CD14-positive monocyte (primary cell): ENCODE measurements around the gene CNOT8. TPM values are rescaled to one million over a fixed set of nuclear protein-coding genes. Genes with fewer than 3 reads are reported as not detected.

ENCODE experiments used
- DNase-seq, 3 donors: peaks; one replicate each; pipeline ENCODE4 v3.0.0-alpha.2; 2011 to 2022
- H2AFZ ChIP-seq: 2 replicates; pipeline ENCODE4 v1.6.0; 2012; ENCODE audit warnings: mild to moderate bottlenecking, low read depth, low read length, inconsistent platforms; ENCODE audit not compliant: insufficient read depth, poor library complexity, severe bottlenecking
- H3K27ac ChIP-seq, 2 donors: 1 replicate in 1 of 2; 2 replicates in 1 of 2; pipeline ENCODE4 v1.5.1; 2012 to 2013; ENCODE audit warnings: low read length in 2 of 2, control low read depth in 1 of 2, inconsistent platforms in 1 of 2, low read depth in 1 of 2, mild to moderate bottlenecking in 1 of 2
- H3K27me3 ChIP-seq, 2 donors: one replicate each; pipeline versions ENCODE4 v1.6.0 to v1.6.1; 2011 to 2013; ENCODE audit warnings: low read length in 2 of 2; ENCODE audit not compliant: control insufficient read depth in 2 of 2, insufficient read depth in 2 of 2
- H3K36me3 ChIP-seq, 2 donors: replicated peaks in 1 of 2; 1 replicate in 1 of 2; 2 replicates in 1 of 2; pipeline versions ENCODE4 v1.5.1 to v1.6.1; 2012 to 2013; ENCODE audit warnings: low read length in 2 of 2, control low read depth in 1 of 2, inconsistent platforms in 1 of 2, mild to moderate bottlenecking in 1 of 2; ENCODE audit not compliant: insufficient read depth in 2 of 2, control insufficient read depth in 1 of 2
- H3K4me1 ChIP-seq, 2 donors: 1 replicate in 1 of 2; 2 replicates in 1 of 2; pipeline versions ENCODE4 v1.5.1 to v1.6.1; 2012 to 2013; ENCODE audit warnings: low read length in 2 of 2, control low read depth in 1 of 2, inconsistent platforms in 1 of 2, mild to moderate bottlenecking in 1 of 2, moderate library complexity in 1 of 2; ENCODE audit not compliant: insufficient read depth in 2 of 2, control insufficient read depth in 1 of 2
- H3K4me2 ChIP-seq: replicated peaks from 2 replicates; pipeline ENCODE3; 2012; ENCODE audit warnings: low read length, moderate library complexity, mild to moderate bottlenecking; ENCODE audit not compliant: poor library complexity, severe bottlenecking; ENCODE audit errors: extremely low read depth
- H3K4me3 ChIP-seq, 3 experiments: fragments of 200-600 bp in 1 of 3; sonication (generic) in 1 of 3; replicated peaks in 1 of 3; 1 replicate in 2 of 3; 2 replicates in 1 of 3; pipeline ENCODE4 v1.5.1; 2011 to 2013; ENCODE audit warnings: low read length in 3 of 3, mild to moderate bottlenecking in 3 of 3, control low read depth in 2 of 3, low read depth in 2 of 3, inconsistent platforms in 1 of 3, moderate library complexity in 1 of 3
- H3K79me2 ChIP-seq: 2 replicates; pipeline ENCODE4 v1.6.0; 2012; ENCODE audit warnings: mild to moderate bottlenecking, control low read depth, inconsistent platforms, low read length, moderate library complexity; ENCODE audit not compliant: insufficient read depth
- H3K9ac ChIP-seq: 2 replicates; pipeline ENCODE4 v1.6.0; 2017; ENCODE audit warnings: low read length, mild to moderate bottlenecking; ENCODE audit not compliant: insufficient read depth, poor library complexity, severe bottlenecking
- H3K9me3 ChIP-seq, 2 donors: replicated peaks in 1 of 2; 1 replicate in 1 of 2; 2 replicates in 1 of 2; pipeline versions ENCODE4 v1.5.1 to v1.6.1; 2012 to 2013; ENCODE audit warnings: low read length in 2 of 2, control low read depth in 1 of 2; ENCODE audit not compliant: control insufficient read depth in 1 of 2, insufficient read depth in 1 of 2
- H4K20me1 ChIP-seq: 2 replicates; pipeline ENCODE4 v1.6.0; 2012; ENCODE audit warnings: mild to moderate bottlenecking, low read length, control low read depth, moderate library complexity; ENCODE audit not compliant: insufficient read depth
- H3K27ac Mint-ChIP-seq, 7 donors: one replicate each; pipeline ENCODE4 v1.8.0; 2020; ENCODE audit warnings: mild to moderate bottlenecking in 7 of 7, mixed read lengths in 7 of 7, moderate library complexity in 6 of 7, inconsistent platforms in 2 of 7
- H3K27me3 Mint-ChIP-seq, 3 donors: one replicate each; pipeline ENCODE4 v1.8.0; 2021 to 2022; ENCODE audit warnings: low read depth in 3 of 3, mild to moderate bottlenecking in 3 of 3, mixed read lengths in 3 of 3, moderate library complexity in 3 of 3, inconsistent platforms in 1 of 3
- H3K36me3 Mint-ChIP-seq, 2 donors: one replicate each; pipeline ENCODE4 v1.8.0; 2020; ENCODE audit warnings: mixed read lengths in 2 of 2, inconsistent platforms in 1 of 2, mild to moderate bottlenecking in 1 of 2
- H3K4me1 Mint-ChIP-seq: one replicate; pipeline ENCODE4 v1.8.0; 2020; ENCODE audit warnings: mild to moderate bottlenecking, mixed read lengths
- H3K4me3 Mint-ChIP-seq, 2 donors: one replicate each; pipeline ENCODE4 v1.8.0; 2020; ENCODE audit warnings: mild to moderate bottlenecking in 2 of 2, mixed read lengths in 2 of 2, moderate library complexity in 1 of 2
- H3K9me3 Mint-ChIP-seq, 7 donors: one replicate each; pipeline ENCODE4 v1.8.0; 2020 to 2022; ENCODE audit warnings: mixed read lengths in 7 of 7, mild to moderate bottlenecking in 6 of 7, moderate library complexity in 6 of 7, inconsistent platforms in 2 of 7
- WGBS: methylation state at CpG from one replicate; pipeline ENCODE4 v1.1.5; 2013; ENCODE audit warnings: missing lambda C conversion rate; ENCODE audit not compliant: insufficient coverage; 5-methylcytosine and 5-hydroxymethylcytosine counted together
- intact Hi-C, 2 donors: fragments of 100-400 bp; cut with micrococcal nuclease; formaldehyde crosslinking; loops; one replicate each; pipeline versions ENCODE4 v1.15.0 to v1.15.1; 2023
- polyA plus RNA-seq, 3 donors: library from polyadenylated mRNA; depleted of rRNA in 1 of 3; unstranded in 2 of 3; stranded (reverse) in 1 of 3; fragments of 300-500 nt in 2 of 3; fragments of >200 nt in 1 of 3; fragmentation: Illumina TruSeq in 2 of 3; gene quantifications; 1 replicate in 2 of 3; 2 replicates in 1 of 3; pipeline ENCODE4 v1.2.3, GENCODE V29; 2012 to 2021
- TF ChIP-seq, protein P1 (sequence below): fragments of 200-600 bp; IDR thresholded peaks from one replicate; pipeline ENCODE4 v1.8.0; 2022; ENCODE audit warnings: antibody characterized with exemption, mild to moderate bottlenecking

The CNOT8 gene
- polyA plus RNA-seq, 3 donors = 98.7 to 160 (median 147) TPM

DNA sequence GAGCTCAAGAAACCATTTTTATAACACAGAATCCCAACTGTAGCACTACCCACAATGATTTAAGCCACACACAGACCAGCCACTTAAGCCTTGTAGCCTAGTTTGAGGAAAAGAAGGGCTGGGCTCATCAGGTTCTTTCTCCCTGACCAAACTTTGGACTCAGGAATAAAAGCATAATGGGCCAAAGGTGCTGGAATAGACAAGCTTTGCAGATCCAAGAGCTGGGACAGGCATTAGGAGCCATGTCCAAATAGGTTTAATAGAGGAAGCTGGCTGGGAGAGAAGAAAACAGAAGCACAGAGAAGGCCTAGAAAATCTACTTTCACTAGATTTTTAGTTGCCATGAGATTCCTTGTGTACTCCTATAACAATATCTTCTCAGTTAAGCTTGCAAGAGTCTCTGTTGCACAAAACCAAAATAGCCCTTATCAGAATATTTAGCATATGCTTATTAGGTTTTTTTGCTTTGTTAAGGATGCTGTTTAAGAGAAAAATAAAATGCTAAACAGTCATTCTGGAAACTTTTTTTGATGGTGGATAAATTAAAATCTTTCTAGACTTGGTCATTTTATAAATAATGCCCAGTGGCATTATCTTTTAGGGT, 38.2 kb downstream of the CNOT8 start:
- no peak for DNase-seq
- Mint-ChIP-seq H3K36me3 (peaks cover 78 to 94% of the 10 kb centered on the region in 2 donors), H3K27me3 (no peaks in the 10 kb centered on the region), H3K27ac (peak overlapping the region in 1 of 7 donors; percentile 33), H3K4me3 (no peak overlapping the region), H3K4me1 (no peaks in the 10 kb centered on the region), H3K9me3 (no peaks in the 10 kb centered on the region)
- Histone ChIP-seq H3K79me2 (no peaks in the 10 kb centered on the region), H4K20me1 (no peaks in the 10 kb centered on the region), H3K9me3 (no peaks in the 10 kb centered on the region), H3K4me2 (no peak overlapping the region), H3K9ac (no peak overlapping the region), H3K36me3 (peaks cover 52 to 96% of the 10 kb centered on the region in 2 donors), H3K4me3 (no peak overlapping the region), H3K4me1 (no peaks in the 10 kb centered on the region), H3K27me3 (no peaks in the 10 kb centered on the region), H3K27ac (no peak overlapping the region), H2AFZ (no peak overlapping the region)
- intact Hi-C loops = no loop called here
- TF ChIP-seq, protein P1, sequence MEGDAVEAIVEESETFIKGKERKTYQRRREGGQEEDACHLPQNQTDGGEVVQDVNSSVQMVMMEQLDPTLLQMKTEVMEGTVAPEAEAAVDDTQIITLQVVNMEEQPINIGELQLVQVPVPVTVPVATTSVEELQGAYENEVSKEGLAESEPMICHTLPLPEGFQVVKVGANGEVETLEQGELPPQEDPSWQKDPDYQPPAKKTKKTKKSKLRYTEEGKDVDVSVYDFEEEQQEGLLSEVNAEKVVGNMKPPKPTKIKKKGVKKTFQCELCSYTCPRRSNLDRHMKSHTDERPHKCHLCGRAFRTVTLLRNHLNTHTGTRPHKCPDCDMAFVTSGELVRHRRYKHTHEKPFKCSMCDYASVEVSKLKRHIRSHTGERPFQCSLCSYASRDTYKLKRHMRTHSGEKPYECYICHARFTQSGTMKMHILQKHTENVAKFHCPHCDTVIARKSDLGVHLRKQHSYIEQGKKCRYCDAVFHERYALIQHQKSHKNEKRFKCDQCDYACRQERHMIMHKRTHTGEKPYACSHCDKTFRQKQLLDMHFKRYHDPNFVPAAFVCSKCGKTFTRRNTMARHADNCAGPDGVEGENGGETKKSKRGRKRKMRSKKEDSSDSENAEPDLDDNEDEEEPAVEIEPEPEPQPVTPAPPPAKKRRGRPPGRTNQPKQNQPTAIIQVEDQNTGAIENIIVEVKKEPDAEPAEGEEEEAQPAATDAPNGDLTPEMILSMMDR = no peak

DNA sequence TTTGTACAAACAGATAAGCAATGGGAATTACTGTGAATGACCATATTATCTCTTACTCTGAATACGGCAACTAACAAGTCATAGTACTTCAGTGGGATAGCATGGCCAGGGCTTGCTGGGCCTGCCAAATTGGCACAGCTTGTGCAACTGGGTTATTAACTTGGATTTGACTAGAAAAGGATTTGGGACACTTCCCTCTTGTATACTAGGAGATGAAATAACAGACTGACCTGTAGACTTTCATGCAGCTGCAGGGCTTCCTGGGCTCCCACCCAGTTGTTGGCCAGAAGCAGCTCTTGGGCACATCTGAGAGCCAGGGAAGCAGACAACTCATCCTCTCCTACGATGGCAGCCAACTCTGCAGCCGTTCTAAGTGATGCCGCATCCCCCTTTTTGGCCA, 39.8 kb downstream of the CNOT8 start:
- Mint-ChIP-seq H3K4me3 (no peak overlapping the region), H3K36me3 (peaks cover 80 to 94% of the 10 kb centered on the region in 2 donors), H3K27me3 (no peaks in the 10 kb centered on the region), H3K27ac (no peak overlapping the region), H3K4me1 (no peaks in the 10 kb centered on the region), H3K9me3 (no peaks in the 10 kb centered on the region)
- no CpG with 5 or more reads among the region's 4 CpGs for WGBS
- Histone ChIP-seq H3K9ac (no peak overlapping the region), H2AFZ (no peak overlapping the region), H3K9me3 (no peaks in the 10 kb centered on the region), H3K36me3 (peaks cover 60 to 97% of the 10 kb centered on the region in 2 donors), H3K4me3 (no peak overlapping the region), H3K79me2 (no peaks in the 10 kb centered on the region), H3K4me1 (no peaks in the 10 kb centered on the region), H4K20me1 (no peaks in the 10 kb centered on the region), H3K27ac (no peak overlapping the region), H3K4me2 (no peak overlapping the region), H3K27me3 (no peaks in the 10 kb centered on the region)
- TF ChIP-seq, protein P1 = no peak
- no peak for DNase-seq
- intact Hi-C loops = no loop called here
